Left ventricle myocardium inferior (tissue), 1 donor: ENCODE data around the gene DOK3. TPM values are rescaled to one million over a fixed set of nuclear protein-coding genes. Genes with fewer than 3 reads are reported as not detected.
A peak's percentile ranks its signal among the peaks of the same experiment; 100 is the strongest.

ENCODE experiments used
- DNase-seq: peaks from one replicate; pipeline ENCODE4 v3.0.0-alpha.2; 2020
- H3K27ac ChIP-seq: fragments of 200-600 bp; replicated peaks from 2 replicates; pipeline ENCODE4 v1.8.0; 2021
- H3K27me3 ChIP-seq: fragments of 200-600 bp; 2 replicates; pipeline ENCODE4 v1.8.0; 2021; ENCODE audit warnings: low read depth
- H3K36me3 ChIP-seq: fragments of 200-600 bp; 2 replicates; pipeline ENCODE4 v1.8.0; 2021
- H3K4me1 ChIP-seq: fragments of 200-600 bp; 2 replicates; pipeline ENCODE4 v1.8.0; 2021
- H3K4me3 ChIP-seq: fragments of 200-600 bp; 2 replicates; pipeline ENCODE4 v1.8.0; 2021; ENCODE audit warnings: mild to moderate bottlenecking, moderate library complexity
- H3K9me3 ChIP-seq: fragments of 200-600 bp; replicated peaks from 2 replicates; pipeline ENCODE4 v1.8.0; 2021
- intact Hi-C: fragments of 100-400 bp; cut with micrococcal nuclease; formaldehyde crosslinking; loops from one replicate; pipeline ENCODE4 v1.11.0; 2022
- total RNA-seq: library from RNA; stranded (reverse); fragmentation: NEBNext Ultra II Directional; extraction: Animal tissue kit (Norgen Biotek cat#: 25700); gene quantifications from one replicate; pipeline ENCODE4 v1.2.1, GENCODE V29; 2021
- TF ChIP-seq, protein P1 (sequence below): fragments of 200-600 bp; IDR thresholded peaks from 2 replicates; pipeline ENCODE4 v1.8.0; 2021; ENCODE audit warnings: antibody characterized with exemption, mild to moderate bottlenecking, borderline replicate concordance
- donor health status: DM: no; HTN: yes; CAD: no; lungs with severe emphysema.

The DOK3 gene
- total RNA-seq, 1 donor from 2014 or later = 3.3 TPM

- peaks cover 27% of the 10 kb centered on the region for H3K27me3 ChIP-seq
- H3K4me3 ChIP-seq = no peak overlapping the region
- DNase-seq = no peak
- peaks cover 52% of the 10 kb centered on the region for H3K4me1 ChIP-seq
- peaks cover 29% of the 10 kb centered on the region for H3K36me3 ChIP-seq
- peaks cover 4% of the 10 kb centered on the region for H3K9me3 ChIP-seq
- H3K27ac ChIP-seq = no peak overlapping the region
- intact Hi-C loops = loop anchor here (10.0 kb wide), 1 partner anchor 145 kb away; the partner anchor contains the start of gene MXD3
- TF ChIP-seq, protein P1, sequence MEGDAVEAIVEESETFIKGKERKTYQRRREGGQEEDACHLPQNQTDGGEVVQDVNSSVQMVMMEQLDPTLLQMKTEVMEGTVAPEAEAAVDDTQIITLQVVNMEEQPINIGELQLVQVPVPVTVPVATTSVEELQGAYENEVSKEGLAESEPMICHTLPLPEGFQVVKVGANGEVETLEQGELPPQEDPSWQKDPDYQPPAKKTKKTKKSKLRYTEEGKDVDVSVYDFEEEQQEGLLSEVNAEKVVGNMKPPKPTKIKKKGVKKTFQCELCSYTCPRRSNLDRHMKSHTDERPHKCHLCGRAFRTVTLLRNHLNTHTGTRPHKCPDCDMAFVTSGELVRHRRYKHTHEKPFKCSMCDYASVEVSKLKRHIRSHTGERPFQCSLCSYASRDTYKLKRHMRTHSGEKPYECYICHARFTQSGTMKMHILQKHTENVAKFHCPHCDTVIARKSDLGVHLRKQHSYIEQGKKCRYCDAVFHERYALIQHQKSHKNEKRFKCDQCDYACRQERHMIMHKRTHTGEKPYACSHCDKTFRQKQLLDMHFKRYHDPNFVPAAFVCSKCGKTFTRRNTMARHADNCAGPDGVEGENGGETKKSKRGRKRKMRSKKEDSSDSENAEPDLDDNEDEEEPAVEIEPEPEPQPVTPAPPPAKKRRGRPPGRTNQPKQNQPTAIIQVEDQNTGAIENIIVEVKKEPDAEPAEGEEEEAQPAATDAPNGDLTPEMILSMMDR = no peak
Measured at GRCh38 chr5:177459819-177460628, 49.6 kb downstream of the DOK3 start.

GRCh38 chr5:177459357-177459756 lies 50.3 kb downstream of the DOK3 start:
- H3K4me1 ChIP-seq = peaks cover 56% of the 10 kb centered on the region
- H3K9me3 ChIP-seq = no peaks in the 10 kb centered on the region
- TF ChIP-seq, protein P1 = no peak
- DNase-seq = no peak
- intact Hi-C loops = loop anchor here (10.0 kb wide), 1 partner anchor 145 kb away; the partner anchor contains the start of gene MXD3
- no peak overlapping the region for H3K27ac ChIP-seq
- H3K4me3 ChIP-seq = no peak overlapping the region
- H3K27me3 ChIP-seq = peaks cover 20% of the 10 kb centered on the region
- H3K36me3 ChIP-seq = peaks cover 26% of the 10 kb centered on the region

DNA sequence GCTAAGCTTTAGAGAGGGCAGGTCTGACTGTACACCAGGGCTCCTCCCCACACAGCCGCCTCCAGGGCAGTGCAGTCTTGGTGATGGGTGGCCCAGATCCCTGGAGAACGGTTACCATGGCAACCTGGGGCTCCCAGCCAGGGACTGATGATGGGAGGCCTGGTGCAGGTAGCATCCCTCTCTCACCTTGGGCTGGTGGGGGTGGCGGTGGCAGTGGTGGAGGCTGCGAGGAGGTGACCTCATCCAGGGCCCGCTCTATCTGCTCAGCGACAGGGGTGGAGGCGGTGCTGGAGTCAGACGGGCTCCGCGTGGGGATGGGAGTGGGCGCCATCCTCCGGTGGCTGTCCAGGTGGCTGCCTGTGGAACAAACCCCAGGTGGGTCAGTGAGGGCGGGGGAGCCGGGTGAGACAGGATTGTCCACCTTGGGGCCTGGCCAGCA lies 50.7 kb downstream of the DOK3 start:
- Histone ChIP-seq H3K36me3 (peaks cover 26% of the 10 kb centered on the region), H3K4me3 (no peak overlapping the region), H3K4me1 (peaks cover 60% of the 10 kb centered on the region), H3K9me3 (no peaks in the 10 kb centered on the region), H3K27ac (no peak overlapping the region), H3K27me3 (peaks cover 16% of the 10 kb centered on the region)
- TF ChIP-seq, protein P1 = no peak
- DNase-seq = no peak
- intact Hi-C loops = loop anchor here (10.0 kb wide), 1 partner anchor 144 kb away; the partner anchor contains the start of gene MXD3

DNA sequence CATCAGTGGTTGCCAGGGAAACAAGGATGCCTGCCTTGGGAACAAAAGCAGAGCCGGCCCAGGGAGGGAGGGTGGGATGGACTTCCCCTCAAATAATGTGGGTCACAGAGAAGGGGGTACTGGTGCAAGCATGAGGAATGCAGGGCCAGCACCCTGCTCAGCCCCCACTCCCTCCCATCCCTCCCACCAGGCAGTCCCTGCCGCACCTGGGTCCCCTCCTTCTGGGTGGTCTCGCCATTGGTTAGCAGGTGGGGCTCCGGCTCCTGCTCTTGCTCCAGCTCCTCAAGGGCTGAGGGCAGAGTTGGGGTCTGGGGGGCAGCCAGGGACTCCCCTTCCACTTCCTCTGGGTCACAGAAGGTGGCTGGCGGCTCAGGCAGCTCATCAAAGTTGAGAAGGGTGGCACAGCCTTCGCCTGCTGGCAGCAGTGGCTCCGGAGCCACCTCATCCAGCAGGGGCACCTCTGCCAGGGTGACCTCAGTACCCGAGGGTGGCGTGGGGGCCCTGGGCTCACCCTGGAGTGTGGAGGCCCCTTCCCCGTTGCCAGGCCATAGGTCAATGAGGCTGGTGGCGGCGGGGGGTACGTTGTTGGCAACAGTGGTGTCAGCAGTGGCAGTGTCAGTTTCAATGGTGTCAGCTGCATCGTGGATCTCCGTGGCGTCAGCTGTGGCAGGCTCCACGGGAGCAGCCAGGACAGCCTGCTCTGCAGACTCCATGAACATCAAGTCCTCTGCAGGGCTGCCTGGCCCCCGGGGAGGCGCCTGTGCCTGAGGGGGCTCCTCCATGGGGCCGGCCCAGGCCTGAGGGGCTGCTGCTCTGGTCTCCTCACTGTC lies 51.6 kb downstream of the DOK3 start:
- Histone ChIP-seq H3K27me3 (peaks cover 12% of the 10 kb centered on the region), H3K4me1 (peaks cover 63% of the 10 kb centered on the region), H3K36me3 (peaks cover 26% of the 10 kb centered on the region), H3K9me3 (no peaks in the 10 kb centered on the region), H3K27ac (peak overlapping the region; percentile 36), H3K4me3 (no peak overlapping the region)
- intact Hi-C loops = loop anchor here (10.0 kb wide), 1 partner anchor 143 kb away; the partner anchor contains the start of gene MXD3
- TF ChIP-seq, protein P1 = no peak
- no peak for DNase-seq
